HepG2 (cell line): ENCODE results near the gene TXNRD1.

Experiments used
- CHD2 ChIP-seq: IDR thresholded peaks from 2 replicates; pipeline ENCODE4 v1.6.1; 2011; ENCODE audit warnings: low read depth, low read length, improper control_type of control experiment
- EZH2 ChIP-seq: conservative IDR thresholded peaks from 2 replicates; pipeline ENCODE4 v1.6.1; 2012; ENCODE audit warnings: mild to moderate bottlenecking, low read depth, low read length, moderate library complexity
- HOXA7 ChIP-seq: sonication (generic); formaldehyde crosslinking; IDR thresholded peaks from 2 replicates; pipeline ENCODE4 v1.8.1; 2022; ENCODE audit warnings: mild to moderate bottlenecking, missing genetic modification reagents, moderate library complexity
- JUNB ChIP-seq: sonication (generic); formaldehyde crosslinking; IDR thresholded peaks from 2 replicates; pipeline ENCODE4 v1.8.0; 2022; ENCODE audit warnings: missing genetic modification reagents, mild to moderate bottlenecking, borderline replicate concordance
- KDM4B ChIP-seq: sonication (generic); formaldehyde crosslinking; IDR thresholded peaks from 2 replicates; pipeline ENCODE4 v1.4.0; 2020; ENCODE audit warnings: missing genetic modification reagents
- MIER2 ChIP-seq: IDR thresholded peaks from 2 replicates; pipeline ENCODE4 v1.6.1; 2016; ENCODE audit warnings: missing biosample characterization, missing genetic modification reagents
- SIN3A ChIP-seq: IDR thresholded peaks from 2 replicates; pipeline ENCODE4 v1.6.1; 2011; ENCODE audit warnings: low read depth, mild to moderate bottlenecking, control low read depth, low read length, borderline replicate concordance
- TCF7L2 ChIP-seq: IDR thresholded peaks from 2 replicates; pipeline ENCODE4 v1.6.1; 2011; ENCODE audit warnings: mild to moderate bottlenecking, low read depth, low read length, moderate library complexity
- ZNF33A ChIP-seq: sonication (generic); formaldehyde crosslinking; IDR thresholded peaks from 2 replicates; pipeline ENCODE4 v1.5.1; 2020; ENCODE audit warnings: missing genetic modification reagents, mild to moderate bottlenecking, moderate library complexity, borderline replicate concordance
- TF ChIP-seq, protein P1 (sequence below): sonication (generic); formaldehyde crosslinking; IDR thresholded peaks from 2 replicates; pipeline ENCODE4 v1.5.0; 2020; ENCODE audit warnings: mild to moderate bottlenecking, missing genetic modification reagents, moderate library complexity
- TF ChIP-seq, protein P2 (sequence below): sonication (generic); formaldehyde crosslinking; IDR thresholded peaks from 2 replicates; pipeline ENCODE4 v1.4.0; 2020; ENCODE audit warnings: missing genetic modification reagents
- TF ChIP-seq, protein P3 (sequence below): sonication (generic); formaldehyde crosslinking; conservative IDR thresholded peaks from 2 replicates; pipeline ENCODE4 v1.4.0; 2020; ENCODE audit warnings: missing genetic modification reagents

DNA sequence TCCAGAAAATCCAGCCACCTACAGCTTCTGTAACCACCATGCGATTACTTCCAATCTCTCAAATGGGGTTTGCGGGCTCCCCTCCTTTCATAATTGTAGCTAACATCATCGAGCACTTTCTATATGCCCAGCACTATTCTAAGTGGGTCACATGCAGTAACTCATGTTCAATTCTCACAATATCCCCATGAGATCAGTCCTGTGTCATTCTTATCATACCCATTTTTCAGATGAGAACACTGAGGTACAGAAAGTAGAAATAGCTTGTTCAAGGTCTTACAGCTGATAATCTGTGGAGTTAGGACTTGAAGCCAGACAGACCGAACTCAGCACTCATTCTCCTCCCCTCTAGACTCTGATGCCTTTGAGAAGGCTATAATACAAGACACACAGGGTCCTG, 162.8 kb downstream of the TXNRD1 start:
- no peak for TF ChIP-seq JUNB (CRISPR knock-in tag)
- TF ChIP-seq, protein P1, sequence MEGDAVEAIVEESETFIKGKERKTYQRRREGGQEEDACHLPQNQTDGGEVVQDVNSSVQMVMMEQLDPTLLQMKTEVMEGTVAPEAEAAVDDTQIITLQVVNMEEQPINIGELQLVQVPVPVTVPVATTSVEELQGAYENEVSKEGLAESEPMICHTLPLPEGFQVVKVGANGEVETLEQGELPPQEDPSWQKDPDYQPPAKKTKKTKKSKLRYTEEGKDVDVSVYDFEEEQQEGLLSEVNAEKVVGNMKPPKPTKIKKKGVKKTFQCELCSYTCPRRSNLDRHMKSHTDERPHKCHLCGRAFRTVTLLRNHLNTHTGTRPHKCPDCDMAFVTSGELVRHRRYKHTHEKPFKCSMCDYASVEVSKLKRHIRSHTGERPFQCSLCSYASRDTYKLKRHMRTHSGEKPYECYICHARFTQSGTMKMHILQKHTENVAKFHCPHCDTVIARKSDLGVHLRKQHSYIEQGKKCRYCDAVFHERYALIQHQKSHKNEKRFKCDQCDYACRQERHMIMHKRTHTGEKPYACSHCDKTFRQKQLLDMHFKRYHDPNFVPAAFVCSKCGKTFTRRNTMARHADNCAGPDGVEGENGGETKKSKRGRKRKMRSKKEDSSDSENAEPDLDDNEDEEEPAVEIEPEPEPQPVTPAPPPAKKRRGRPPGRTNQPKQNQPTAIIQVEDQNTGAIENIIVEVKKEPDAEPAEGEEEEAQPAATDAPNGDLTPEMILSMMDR: no peak
- TF ChIP-seq CHD2: no peak
- TF ChIP-seq HOXA7 (CRISPR knock-in tag): no peak
- TF ChIP-seq, protein P2, sequence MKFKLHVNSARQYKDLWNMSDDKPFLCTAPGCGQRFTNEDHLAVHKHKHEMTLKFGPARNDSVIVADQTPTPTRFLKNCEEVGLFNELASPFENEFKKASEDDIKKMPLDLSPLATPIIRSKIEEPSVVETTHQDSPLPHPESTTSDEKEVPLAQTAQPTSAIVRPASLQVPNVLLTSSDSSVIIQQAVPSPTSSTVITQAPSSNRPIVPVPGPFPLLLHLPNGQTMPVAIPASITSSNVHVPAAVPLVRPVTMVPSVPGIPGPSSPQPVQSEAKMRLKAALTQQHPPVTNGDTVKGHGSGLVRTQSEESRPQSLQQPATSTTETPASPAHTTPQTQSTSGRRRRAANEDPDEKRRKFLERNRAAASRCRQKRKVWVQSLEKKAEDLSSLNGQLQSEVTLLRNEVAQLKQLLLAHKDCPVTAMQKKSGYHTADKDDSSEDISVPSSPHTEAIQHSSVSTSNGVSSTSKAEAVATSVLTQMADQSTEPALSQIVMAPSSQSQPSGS (CRISPR knock-in tag): no peak
- TF ChIP-seq KDM4B: no peak
- no peak for TF ChIP-seq MIER2 (CRISPR knock-in tag)
- no peak for TF ChIP-seq SIN3A
- TF ChIP-seq EZH2: no peak
- TF ChIP-seq ZNF33A (CRISPR knock-in tag): no peak
- TF ChIP-seq, protein P3, sequence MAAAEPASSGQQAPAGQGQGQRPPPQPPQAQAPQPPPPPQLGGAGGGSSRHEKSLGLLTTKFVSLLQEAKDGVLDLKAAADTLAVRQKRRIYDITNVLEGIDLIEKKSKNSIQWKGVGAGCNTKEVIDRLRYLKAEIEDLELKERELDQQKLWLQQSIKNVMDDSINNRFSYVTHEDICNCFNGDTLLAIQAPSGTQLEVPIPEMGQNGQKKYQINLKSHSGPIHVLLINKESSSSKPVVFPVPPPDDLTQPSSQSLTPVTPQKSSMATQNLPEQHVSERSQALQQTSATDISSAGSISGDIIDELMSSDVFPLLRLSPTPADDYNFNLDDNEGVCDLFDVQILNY (CRISPR knock-in tag): no peak
- TF ChIP-seq TCF7L2: no peak
